Ovary (tissue), 9 donors: ENCODE results near the gene PLCH2. TPM values are rescaled to one million over a fixed set of nuclear protein-coding genes. Genes with fewer than 3 reads are reported as not detected.
"Not testable (repeated sequence)": the region's sequence is repeated elsewhere in the genome, so short reads cannot be mapped to it uniquely, and the experiment has no call there.

Experiments used
- DNase-seq, 5 donors: peaks; one replicate each; pipeline ENCODE4 v3.0.0-alpha.2; 2019 to 2020
- H3K27ac ChIP-seq, 2 donors: fragments of 200-600 bp; one replicate each; pipeline versions ENCODE4 v1.5.1 to v1.8.0; 2019 to 2022
- H3K27me3 ChIP-seq: fragments of 200-600 bp; one replicate; pipeline ENCODE4 v1.8.0; 2022
- H3K36me3 ChIP-seq: fragments of 200-600 bp; sonication (generic); one replicate; pipeline ENCODE4 v1.5.1; 2019
- H3K4me1 ChIP-seq: one replicate; pipeline ENCODE4 v1.8.1; 2013; ENCODE audit warnings: mild to moderate bottlenecking, moderate library complexity; ENCODE audit not compliant: insufficient read depth
- H3K4me3 ChIP-seq: fragments of 200-600 bp; sonication (generic); one replicate; pipeline ENCODE4 v1.5.1; 2017
- H3K9me3 ChIP-seq, 2 donors: fragments of 200-600 bp in 1 of 2; sonication (generic) in 1 of 2; one replicate each; pipeline versions ENCODE4 v1.5.1 to v1.8.1; 2013 to 2019; ENCODE audit warnings: mild to moderate bottlenecking in 1 of 2, moderate library complexity in 1 of 2
- CTCF ChIP-seq, 3 donors: fragments of 450-650 bp in 2 of 3; fragments of 200-600 bp in 1 of 3; IDR thresholded peaks; one replicate each; pipeline versions ENCODE4 v1.5.1 to v1.8.0; 2016 to 2022; ENCODE audit warnings: antibody characterized with exemption in 3 of 3, mild to moderate bottlenecking in 1 of 3
- EP300 ChIP-seq: sonication (generic); formaldehyde crosslinking; IDR thresholded peaks from one replicate; pipeline ENCODE4 v1.6.1; 2017; ENCODE audit warnings: antibody characterized with exemption
- POLR2A ChIP-seq: fragments of 450-650 bp; IDR thresholded peaks from one replicate; pipeline ENCODE4 v1.6.1; 2017; ENCODE audit warnings: antibody characterized with exemption, mild to moderate bottlenecking, moderate library complexity
- WGBS, 3 donors: extraction: QIAGEN DNeasy Blood & Tissue Kit in 1 of 3; methylation state at CpG; one replicate each; pipeline versions ENCODE4 v1.1.5 to v1.1.7; 2013 to 2017; 5-methylcytosine and 5-hydroxymethylcytosine counted together
- intact Hi-C, 4 donors: fragments of 100-400 bp; cut with DNase I; formaldehyde crosslinking; loops; one replicate each; pipeline versions ENCODE4 v1.11.0 to v1.15.1; 2022 to 2023
- polyA plus RNA-seq, 2 donors: library from polyadenylated mRNA; stranded (reverse); fragments of 200-250 nt in 1 of 2; fragments of 350-450 nt in 1 of 2; fragmentation: Illumina TruSeq in 1 of 2; extraction: RNeasy Lipid Tissue Mini Kit (QIAGEN cat#74804) in 1 of 2; gene quantifications; one replicate each; pipeline ENCODE4 v1.2.3, GENCODE V29; 2013 to 2014
- total RNA-seq, 7 donors: library from RNA; depleted of rRNA in 2 of 7; stranded (reverse); fragments of >200 nt in 2 of 7; fragmentation: NEBNext Ultra II Directional in 3 of 7; extraction: Animal tissue kit (Norgen Biotek cat#: 25700) in 3 of 7; gene quantifications; one replicate each; pipeline versions ENCODE4 v1.1.0 to v1.2.4, GENCODE V29; 2016 to 2023
- donor health status: DM: no; HTN: no; CAD: no; lungs with moderate emphysema.
- donor health status: DM: no; HTN: no; CAD: no.
- donor health status: Bipolar disorder and iron deficiency.
- donor health status: DM: yes; HTN: yes; CAD: no.
- donor health status: DM: no; HTN: no; CAD: no.
- donor health status: DM: yes; HTN: yes; CAD: no.

Gene PLCH2
- total and polyA plus RNA-seq, 9 donors: 0.05 to 0.84 (median 0.34) TPM; not detected in 1

- TF ChIP-seq CTCF (IDR thresholded peaks at IDR 0.05): no peak
- TF ChIP-seq POLR2A: no peak
- no peak for TF ChIP-seq EP300
- Histone ChIP-seq H3K9me3 (no peaks in the 10 kb centered on the region), H3K4me1 (no peaks in the 10 kb centered on the region), H3K36me3 (no peaks in the 10 kb centered on the region), H3K4me3 (no peak overlapping the region), H3K27me3 (no peaks in the 10 kb centered on the region), H3K27ac (no peak overlapping the region)
- no peak for DNase-seq
- intact Hi-C loops: loop anchor here in 1 of 4 donors (10.0 kb wide), 1 partner anchor 1551 kb away; no protein-coding TSS in a partner anchor
- 70 to 82% (median 74%) methylated on average over 8 to 10 of the region's 10 CpGs for WGBS, 3 donors
Observed at GRCh38 chr1:2454227-2454626, 21.9 kb upstream of the PLCH2 start.

- Histone ChIP-seq H3K27ac (no peak overlapping the region), H3K36me3 (no peaks in the 10 kb centered on the region), H3K9me3 (no peaks in the 10 kb centered on the region), H3K27me3 (no peaks in the 10 kb centered on the region), H3K4me1 (no peaks in the 10 kb centered on the region), H3K4me3 (no peak overlapping the region)
- WGBS, 3 donors: 53 to 64% (median 57%) methylated on average over 20 to 21 of the region's 21 CpGs
- intact Hi-C loops: loop anchor here in 2 of 4 donors (5.0 to 10.0 kb wide), 2 partner anchors 557 to 1549 kb away; no protein-coding TSS in a partner anchor
- no peak for TF ChIP-seq POLR2A
- DNase-seq: no peak
Observed at GRCh38 chr1:2455757-2456156, 20.3 kb upstream of the PLCH2 start.

- TF ChIP-seq CTCF (IDR thresholded peaks at IDR 0.05) (no peak), POLR2A (no peak), EP300 (no peak)
- H3K27me3 ChIP-seq: no peaks in the 10 kb centered on the region
- intact Hi-C loops: loop anchor here in 2 of 4 donors (5.0 to 10.0 kb wide), 2 partner anchors 555 to 1547 kb away; no protein-coding TSS in a partner anchor
- H3K4me1 ChIP-seq: no peaks in the 10 kb centered on the region
- DNase-seq: no peak
- no peaks in the 10 kb centered on the region for H3K36me3 ChIP-seq
- no peaks in the 10 kb centered on the region for H3K9me3 ChIP-seq
- no peak overlapping the region for H3K4me3 ChIP-seq
- H3K27ac ChIP-seq: no peak overlapping the region
- WGBS, 3 donors: 80 to 85% (median 81%) methylated on average over 17 of the region's 17 CpGs
Observed at GRCh38 chr1:2457444-2457843, 18.6 kb upstream of the PLCH2 start.

- H3K27me3 ChIP-seq: no peaks in the 10 kb centered on the region
Observed at GRCh38 chr1:2458687-2459086, 17.4 kb upstream of the PLCH2 start.

GRCh38 chr1:2459102-2459753 is 16.9 kb upstream of the PLCH2 start:
- WGBS, 3 donors: 65 to 78% (median 76%) methylated on average over 15 to 16 of the region's 16 CpGs
- H3K9me3 ChIP-seq, H3K27ac ChIP-seq, H3K36me3 ChIP-seq, H3K4me3 ChIP-seq, H3K4me1 ChIP-seq, DNase-seq, H3K27me3 ChIP-seq: not testable (repeated sequence)
- intact Hi-C loops: loop anchor here in 2 of 4 donors (5.0 to 10.0 kb wide), 2 partner anchors 553 to 1546 kb away; no protein-coding TSS in a partner anchor

More at GRCh38 chr1:2458687-2459086, 17.4 kb upstream of the PLCH2 start:
- no peaks in the 10 kb centered on the region for H3K36me3 ChIP-seq
- H3K9me3 ChIP-seq: no peaks in the 10 kb centered on the region
- WGBS, 3 donors: 79 to 92% (median 83%) methylated on average over 18 of the region's 18 CpGs
- DNase-seq: no peak
- no peak overlapping the region for H3K27ac ChIP-seq
- TF ChIP-seq EP300: no peak
- TF ChIP-seq CTCF (IDR thresholded peaks at IDR 0.05): no peak
- no peak for TF ChIP-seq POLR2A
- H3K4me1 ChIP-seq: no peaks in the 10 kb centered on the region
- H3K4me3 ChIP-seq: no peak overlapping the region
- intact Hi-C loops: loop anchor here in 2 of 4 donors (5.0 to 10.0 kb wide), 2 partner anchors 554 to 1546 kb away; no protein-coding TSS in a partner anchor
